Measurements from ENCODE around the gene KRT33B.

The KRT33B gene

DNA sequence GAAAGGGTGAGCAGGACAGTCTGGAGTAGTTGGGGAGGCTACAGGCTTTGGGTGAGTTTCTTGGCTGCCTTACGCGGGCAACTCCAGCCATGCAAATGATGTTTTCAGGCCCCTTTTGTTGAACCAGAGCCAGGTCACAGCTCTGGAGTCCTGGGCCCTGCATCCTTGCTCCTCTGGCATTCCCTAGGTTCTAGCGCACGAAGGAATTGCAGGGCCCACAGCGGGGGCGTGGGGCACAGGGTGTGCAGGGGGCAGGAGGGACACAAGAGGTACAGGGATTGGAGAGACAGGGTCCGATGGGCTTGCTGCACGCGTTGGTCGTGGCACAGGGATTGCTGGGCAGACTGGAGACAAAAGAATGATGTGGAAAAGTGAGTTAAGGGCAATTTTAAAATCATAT, 24.2 kb upstream of the KRT33B start:
- H3K27me3 ChIP-seq (ENCODE audit: insufficient read depth, insufficient read length): no peaks in the 10 kb centered on the region

DNA sequence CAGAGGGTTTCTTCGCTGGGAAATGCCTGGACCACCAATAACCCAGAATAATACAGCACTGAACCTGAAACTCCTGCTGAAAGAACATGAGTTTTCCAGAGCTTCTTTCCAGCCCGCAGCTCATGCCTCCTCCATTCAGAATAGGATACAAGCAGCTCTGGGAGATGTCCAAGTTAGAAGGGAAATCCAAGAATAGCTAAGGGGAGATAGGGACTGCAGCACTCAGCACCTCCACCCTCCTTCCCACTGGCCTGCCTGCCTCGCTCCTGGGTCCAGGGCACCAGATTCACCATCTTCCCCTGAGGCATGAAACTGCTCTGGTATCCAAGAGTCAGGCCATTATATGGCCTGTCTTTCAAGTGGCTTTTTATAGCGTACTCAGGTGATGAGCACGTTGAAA, 23.7 kb upstream of the KRT33B start:
- no peak for DNase-seq (ENCODE audit: low read depth, low spot score)
- Histone ChIP-seq H3K9me3 (ENCODE audit: insufficient read depth, low read length) (no peaks in the 10 kb centered on the region), H3K36me3 (ENCODE audit: insufficient read depth, insufficient read length, low read length) (no peaks in the 10 kb centered on the region), H3K9ac (ENCODE audit: insufficient read length, low read depth) (no peak overlapping the region), H3K4me3 (ENCODE audit: insufficient read length, low read depth) (no peak overlapping the region), H3K27me3 (ENCODE audit: insufficient read depth, insufficient read length) (no peaks in the 10 kb centered on the region), H3K4me1 (ENCODE audit: insufficient read depth, insufficient read length) (no peaks in the 10 kb centered on the region)
- TF ChIP-seq ZNF274 (IDR thresholded peaks at IDR 0.05; ENCODE audit: low read depth, low read length) (no peak), SUZ12 (IDR thresholded peaks at IDR 0.05; ENCODE audit: extremely low read depth, insufficient read depth, insufficient read length) (no peak), YY1 (IDR thresholded peaks at IDR 0.05; ENCODE audit: insufficient read depth, insufficient read length) (no peak)

More for the DNA sequence above, 24.2 kb upstream of the KRT33B start:
- Histone ChIP-seq H3K9ac (ENCODE audit: insufficient read length, low read depth) (no peak overlapping the region), H3K4me1 (ENCODE audit: insufficient read depth, insufficient read length) (no peaks in the 10 kb centered on the region), H3K4me3 (ENCODE audit: insufficient read length, low read depth) (no peak overlapping the region), H3K9me3 (ENCODE audit: insufficient read depth, low read length) (no peaks in the 10 kb centered on the region), H3K36me3 (ENCODE audit: insufficient read depth, insufficient read length, low read length) (no peaks in the 10 kb centered on the region)
- DNase-seq (ENCODE audit: low read depth, low spot score): no peak
- TF ChIP-seq ZNF274 (IDR thresholded peaks at IDR 0.05; ENCODE audit: low read depth, low read length): no peak
- no peak for TF ChIP-seq YY1 (IDR thresholded peaks at IDR 0.05; ENCODE audit: insufficient read depth, insufficient read length)
- TF ChIP-seq SUZ12 (IDR thresholded peaks at IDR 0.05; ENCODE audit: extremely low read depth, insufficient read depth, insufficient read length): no peak

DNA sequence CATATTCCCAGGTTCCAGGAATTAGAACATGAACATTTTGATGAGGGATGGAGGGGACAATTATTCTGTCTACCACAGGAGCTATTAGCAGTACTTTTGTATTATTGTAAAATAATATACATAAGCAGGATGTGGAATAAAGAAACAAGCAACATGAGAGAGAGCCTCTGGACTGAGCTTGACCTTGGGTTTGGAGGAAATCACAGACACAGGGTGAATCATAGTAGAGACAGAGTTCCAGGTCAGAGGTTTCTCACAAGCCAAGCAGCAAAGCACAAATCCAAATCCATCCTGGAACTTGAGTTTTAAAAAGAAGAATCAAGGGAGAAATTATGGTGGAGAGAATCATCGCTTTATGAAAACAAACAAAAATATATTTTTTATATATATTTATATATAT, 22.7 kb upstream of the KRT33B start:
- Histone ChIP-seq H3K36me3 (ENCODE audit: insufficient read depth, insufficient read length, low read length) (no peaks in the 10 kb centered on the region), H3K4me3 (ENCODE audit: insufficient read length, low read depth) (no peak overlapping the region), H3K9ac (ENCODE audit: insufficient read length, low read depth) (no peak overlapping the region), H3K27me3 (ENCODE audit: insufficient read depth, insufficient read length) (no peaks in the 10 kb centered on the region), H3K9me3 (ENCODE audit: insufficient read depth, low read length) (no peaks in the 10 kb centered on the region), H3K4me1 (ENCODE audit: insufficient read depth, insufficient read length) (no peaks in the 10 kb centered on the region)
- TF ChIP-seq SUZ12 (IDR thresholded peaks at IDR 0.05; ENCODE audit: extremely low read depth, insufficient read depth, insufficient read length): no peak
- no peak for TF ChIP-seq YY1 (IDR thresholded peaks at IDR 0.05; ENCODE audit: insufficient read depth, insufficient read length)
- TF ChIP-seq ZNF274 (IDR thresholded peaks at IDR 0.05; ENCODE audit: low read depth, low read length): no peak
- DNase-seq (ENCODE audit: low read depth, low spot score): no peak

- H3K36me3 ChIP-seq (ENCODE audit: insufficient read depth, insufficient read length, low read length): no peaks in the 10 kb centered on the region
- H3K4me1 ChIP-seq (ENCODE audit: insufficient read depth, insufficient read length): no peaks in the 10 kb centered on the region
- DNase-seq (ENCODE audit: low read depth, low spot score): no peak
- peaks cover under 1% of the 10 kb centered on the region; the same call in 1 of the 2 replicates for H3K9me3 ChIP-seq (ENCODE audit: insufficient read depth, low read length)
- H3K9ac ChIP-seq (ENCODE audit: insufficient read length, low read depth): no peak overlapping the region
- H3K27me3 ChIP-seq (ENCODE audit: insufficient read depth, insufficient read length): no peaks in the 10 kb centered on the region
- no peak overlapping the region for H3K4me3 ChIP-seq (ENCODE audit: insufficient read length, low read depth)
- TF ChIP-seq ZNF274 (IDR thresholded peaks at IDR 0.05; ENCODE audit: low read depth, low read length) (no peak), YY1 (IDR thresholded peaks at IDR 0.05; ENCODE audit: insufficient read depth, insufficient read length) (no peak), SUZ12 (IDR thresholded peaks at IDR 0.05; ENCODE audit: extremely low read depth, insufficient read depth, insufficient read length) (no peak)
Measured at GRCh38 chr17:41391535-41391934, 21.9 kb upstream of the KRT33B start.

DNA sequence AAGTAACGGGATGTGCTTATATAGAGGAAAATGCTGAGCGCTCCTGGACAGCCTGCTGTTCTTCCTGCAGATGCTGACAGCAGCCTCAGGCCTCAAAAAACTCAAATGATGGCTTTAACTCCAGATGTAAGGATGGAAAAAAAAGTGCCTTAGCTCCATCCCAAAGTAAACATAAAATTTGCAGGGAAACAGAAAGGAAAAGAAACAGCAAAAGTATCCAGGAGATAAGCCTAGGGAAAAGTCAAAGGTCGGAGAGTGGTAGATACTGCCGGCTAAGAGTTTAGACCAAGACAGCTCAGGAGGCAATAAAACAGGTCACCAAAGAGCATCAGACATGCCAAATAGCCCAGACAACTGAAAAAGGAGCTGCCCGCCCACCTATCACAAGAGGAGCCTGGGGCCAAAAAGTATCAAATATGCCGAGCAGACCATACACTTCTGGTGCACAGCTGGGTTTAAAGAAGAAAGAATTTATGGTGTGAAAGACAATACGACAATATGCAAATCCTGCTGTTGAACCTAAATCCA, 20.9 kb upstream of the KRT33B start:
- H3K9me3 ChIP-seq (ENCODE audit: insufficient read depth, low read length): peaks cover 7% of the 10 kb centered on the region
- no peak overlapping the region for H3K4me3 ChIP-seq (ENCODE audit: insufficient read length, low read depth)
- TF ChIP-seq SUZ12 (IDR thresholded peaks at IDR 0.05; ENCODE audit: extremely low read depth, insufficient read depth, insufficient read length): no peak
- no peak for TF ChIP-seq YY1 (IDR thresholded peaks at IDR 0.05; ENCODE audit: insufficient read depth, insufficient read length)
- no peak for TF ChIP-seq ZNF274 (IDR thresholded peaks at IDR 0.05; ENCODE audit: low read depth, low read length)
- no peaks in the 10 kb centered on the region for H3K27me3 ChIP-seq (ENCODE audit: insufficient read depth, insufficient read length)
- H3K4me1 ChIP-seq (ENCODE audit: insufficient read depth, insufficient read length): no peaks in the 10 kb centered on the region
- H3K9ac ChIP-seq (ENCODE audit: insufficient read length, low read depth): no peak overlapping the region
- no peak for DNase-seq (ENCODE audit: low read depth, low spot score)
- no peaks in the 10 kb centered on the region for H3K36me3 ChIP-seq (ENCODE audit: insufficient read depth, insufficient read length, low read length)

GRCh38 chr17:41387670-41388069, 18.1 kb upstream of the KRT33B start:
- H3K27me3 ChIP-seq (ENCODE audit: insufficient read depth, insufficient read length): no peaks in the 10 kb centered on the region
- H3K9me3 ChIP-seq (ENCODE audit: insufficient read depth, low read length): peaks cover 7% of the 10 kb centered on the region
- no peaks in the 10 kb centered on the region for H3K4me1 ChIP-seq (ENCODE audit: insufficient read depth, insufficient read length)
- DNase-seq (ENCODE audit: low read depth, low spot score): no peak
- H3K4me3 ChIP-seq (ENCODE audit: insufficient read length, low read depth): no peak overlapping the region
- no peaks in the 10 kb centered on the region for H3K36me3 ChIP-seq (ENCODE audit: insufficient read depth, insufficient read length, low read length)
- TF ChIP-seq SUZ12 (IDR thresholded peaks at IDR 0.05; ENCODE audit: extremely low read depth, insufficient read depth, insufficient read length) (no peak), YY1 (IDR thresholded peaks at IDR 0.05; ENCODE audit: insufficient read depth, insufficient read length) (no peak), ZNF274 (IDR thresholded peaks at IDR 0.05; ENCODE audit: low read depth, low read length) (no peak)
- no peak overlapping the region for H3K9ac ChIP-seq (ENCODE audit: insufficient read length, low read depth)

DNA sequence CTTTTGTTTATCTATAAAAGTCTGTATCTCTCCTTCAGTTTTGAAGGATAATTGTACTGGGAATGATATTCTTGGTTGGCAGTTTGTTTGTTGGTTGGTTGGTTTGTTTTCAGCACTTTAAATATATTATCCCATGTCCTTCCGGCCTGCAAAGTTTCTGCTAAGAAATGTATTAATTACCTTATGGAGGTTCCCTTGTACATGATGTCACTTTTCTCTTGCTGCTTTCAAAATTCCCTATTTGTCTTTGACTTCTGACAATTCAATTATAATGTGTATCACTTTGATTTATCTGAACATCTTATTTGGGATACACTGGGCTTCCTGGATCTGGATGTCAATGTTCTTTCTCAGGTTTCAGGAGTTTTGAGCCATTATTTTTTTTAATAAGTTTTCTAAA, 16.6 kb upstream of the KRT33B start:
- Histone ChIP-seq H3K36me3 (ENCODE audit: insufficient read depth, insufficient read length, low read length) (no peaks in the 10 kb centered on the region), H3K4me1 (ENCODE audit: insufficient read depth, insufficient read length) (no peaks in the 10 kb centered on the region), H3K27me3 (ENCODE audit: insufficient read depth, insufficient read length) (no peaks in the 10 kb centered on the region), H3K9ac (ENCODE audit: insufficient read length, low read depth) (no peak overlapping the region), H3K4me3 (ENCODE audit: insufficient read length, low read depth) (no peak overlapping the region), H3K9me3 (ENCODE audit: insufficient read depth, low read length) (peaks cover 7% of the 10 kb centered on the region)
- TF ChIP-seq ZNF274 (IDR thresholded peaks at IDR 0.05; ENCODE audit: low read depth, low read length): no peak
- no peak for TF ChIP-seq YY1 (IDR thresholded peaks at IDR 0.05; ENCODE audit: insufficient read depth, insufficient read length)
- no peak for TF ChIP-seq SUZ12 (IDR thresholded peaks at IDR 0.05; ENCODE audit: extremely low read depth, insufficient read depth, insufficient read length)
- no peak for DNase-seq (ENCODE audit: low read depth, low spot score)
